ENCODE data around the gene FBXO2. TPM values are rescaled to one million over a fixed set of nuclear protein-coding genes. Genes with fewer than 3 reads are reported as not detected.

Gene FBXO2
- total RNA-seq, 1 donor = 2.0 TPM

GRCh38 chr1:11620924-11621323 lies 33.3 kb downstream of the FBXO2 start:
- no peak for DNase-seq (ENCODE audit: low read depth)
- no peak overlapping the region for H3K4me3 ChIP-seq (ENCODE audit: low read depth, low read length)
- TF ChIP-seq CTCF (IDR thresholded peaks at IDR 0.05; ENCODE audit: insufficient read depth, low read length) = no peak

GRCh38 chr1:11620405-11620804 lies 33.8 kb downstream of the FBXO2 start:
- DNase-seq (ENCODE audit: low read depth) = no peak
- no peak for TF ChIP-seq CTCF (IDR thresholded peaks at IDR 0.05; ENCODE audit: insufficient read depth, low read length)
- H3K4me3 ChIP-seq (ENCODE audit: low read depth, low read length) = no peak overlapping the region

GRCh38 chr1:11617741-11618140 lies 36.5 kb downstream of the FBXO2 start:
- no peak overlapping the region for H3K4me3 ChIP-seq (ENCODE audit: low read depth, low read length)
- no peak for TF ChIP-seq CTCF (IDR thresholded peaks at IDR 0.05; ENCODE audit: insufficient read depth, low read length)
- DNase-seq (ENCODE audit: low read depth) = no peak

GRCh38 chr1:11617314-11617713 lies 36.9 kb downstream of the FBXO2 start:
- no peak for TF ChIP-seq CTCF (IDR thresholded peaks at IDR 0.05; ENCODE audit: insufficient read depth, low read length)
- H3K4me3 ChIP-seq (ENCODE audit: low read depth, low read length) = no peak overlapping the region
- DNase-seq (ENCODE audit: low read depth) = no peak

- DNase-seq (ENCODE audit: low read depth) = no peak
- no peak for TF ChIP-seq CTCF (IDR thresholded peaks at IDR 0.05; ENCODE audit: insufficient read depth, low read length)
- H3K4me3 ChIP-seq (ENCODE audit: low read depth, low read length) = no peak overlapping the region
Observed at GRCh38 chr1:11616766-11617165, 37.5 kb downstream of the FBXO2 start.

- H3K4me3 ChIP-seq (ENCODE audit: low read depth, low read length) = no peak overlapping the region
- DNase-seq (ENCODE audit: low read depth) = no peak
- TF ChIP-seq CTCF (IDR thresholded peaks at IDR 0.05; ENCODE audit: insufficient read depth, low read length) = no peak
Observed at GRCh38 chr1:11615090-11615489, 39.1 kb downstream of the FBXO2 start.

GRCh38 chr1:11613347-11613746 lies 40.9 kb downstream of the FBXO2 start:
- DNase-seq (ENCODE audit: low read depth) = no peak
- no peak for TF ChIP-seq CTCF (IDR thresholded peaks at IDR 0.05; ENCODE audit: insufficient read depth, low read length)

More at GRCh38 chr1:11613347-11613746, 40.9 kb downstream of the FBXO2 start:
- H3K4me3 ChIP-seq (ENCODE audit: low read depth, low read length) = no peak overlapping the region
